Smooth muscle cell (in vitro differentiated cells): ENCODE data around the gene ADGRF3. TPM values are rescaled to one million over a fixed set of nuclear protein-coding genes. Genes with fewer than 3 reads are reported as not detected.
"Not testable (repeated sequence)": the region's sequence is repeated elsewhere in the genome, so short reads cannot be mapped to it uniquely, and the experiment has no call there.

Experiments used
- DNase-seq: peaks from one replicate; lab custom pipeline; 2025; ENCODE audit not compliant: unreplicated experiment; lab: John Stamatoyannopoulos, UW
- H2AFZ ChIP-seq: fragments of 200-600 bp; sonication (generic); 2 replicates; pipeline ENCODE4 v1.6.0; 2016; ENCODE audit warnings: antibody characterized with exemption, low read depth, mild to moderate bottlenecking
- H3F3A ChIP-seq: fragments of 200-600 bp; sonication (generic); 2 replicates; pipeline ENCODE4 v1.6.0; 2017; ENCODE audit warnings: antibody characterized with exemption, low read depth
- H3K27ac ChIP-seq: fragments of 200-600 bp; sonication (generic); 2 replicates; pipeline ENCODE4 v1.5.1; 2016; ENCODE audit warnings: low read depth, mild to moderate bottlenecking
- H3K27me3 ChIP-seq: fragments of 200-600 bp; sonication (generic); 2 replicates; pipeline ENCODE4 v1.6.1; 2016; ENCODE audit warnings: low read depth, mild to moderate bottlenecking
- H3K36me3 ChIP-seq: fragments of 200-600 bp; sonication (generic); 2 replicates; pipeline ENCODE4 v1.5.1; 2016; ENCODE audit warnings: low read depth
- H3K4me1 ChIP-seq: fragments of 200-600 bp; sonication (generic); 2 replicates; pipeline ENCODE4 v1.5.1; 2016; ENCODE audit warnings: low read depth
- H3K4me2 ChIP-seq: fragments of 200-600 bp; sonication (generic); 2 replicates; pipeline ENCODE4 v1.6.0; 2016; ENCODE audit warnings: mild to moderate bottlenecking
- H3K4me3 ChIP-seq: fragments of 200-600 bp; sonication (generic); 2 replicates; pipeline ENCODE4 v1.5.1; 2016; ENCODE audit warnings: mild to moderate bottlenecking
- H3K79me2 ChIP-seq: fragments of 200-600 bp; sonication (generic); 2 replicates; pipeline ENCODE4 v1.6.0; 2016; ENCODE audit warnings: low read depth, mild to moderate bottlenecking
- H3K9ac ChIP-seq: fragments of 200-600 bp; sonication (generic); 2 replicates; pipeline ENCODE4 v1.6.0; 2016; ENCODE audit warnings: low read depth
- H3K9me3 ChIP-seq: fragments of 200-600 bp; sonication (generic); replicated peaks from 2 replicates; pipeline ENCODE4 v1.5.1; 2016; ENCODE audit warnings: low read depth
- H4K20me1 ChIP-seq: fragments of 200-600 bp; sonication (generic); 2 replicates; pipeline ENCODE4 v1.6.0; 2016; ENCODE audit warnings: low read depth
- CTCF ChIP-seq: fragments of 200-600 bp; sonication (generic); IDR thresholded peaks from 2 replicates; pipeline ENCODE4 v1.5.1; 2017; ENCODE audit warnings: borderline replicate concordance, mild to moderate bottlenecking, antibody characterized with exemption; ENCODE audit not compliant: insufficient read depth, poor library complexity, severe bottlenecking
- WGBS: methylation state at CpG from one replicate; pipeline ENCODE4 v1.1.7; 2016; ENCODE audit warnings: low lambda C conversion rate; 5-methylcytosine and 5-hydroxymethylcytosine counted together
- polyA plus RNA-seq: library from polyadenylated mRNA; unstranded; fragments of >200 nt; fragmentation: Nextera tagmentation; extraction: Ambion mirVana; gene quantifications from 2 replicates; pipeline ENCODE4 v1.2.1, GENCODE V29; 2016
- total RNA-seq: library from RNA; depleted of rRNA; stranded (reverse); fragments of >200 nt; gene quantifications from 2 replicates; pipeline ENCODE4 v1.2.3, GENCODE V29; 2014

Gene ADGRF3
- total and polyA plus RNA-seq, 2 experiments from 2014 or later, result 0.06 TPM; not detected in 1

- Histone ChIP-seq H3K27me3 (no peaks in the 10 kb centered on the region), H3K9me3 (no peaks in the 10 kb centered on the region), H3K4me2 (no peak overlapping the region), H3K4me3 (no peak overlapping the region), H3K9ac (no peak overlapping the region), H2AFZ (no peak overlapping the region), H3F3A (peaks cover 17% of the 10 kb centered on the region), H4K20me1 (peaks cover 74% of the 10 kb centered on the region), H3K79me2 (peaks cover 91% of the 10 kb centered on the region), H3K36me3 (no peaks in the 10 kb centered on the region), H3K4me1 (peaks cover 6% of the 10 kb centered on the region), H3K27ac (peak overlapping the region; percentile 93)
- no peak for TF ChIP-seq CTCF
- 78% methylated on average over 2 of the region's 2 CpGs for WGBS
- no peak for DNase-seq
Observed at GRCh38 chr2:26356771-26357170, 10.2 kb upstream of the ADGRF3 start.

DNA sequence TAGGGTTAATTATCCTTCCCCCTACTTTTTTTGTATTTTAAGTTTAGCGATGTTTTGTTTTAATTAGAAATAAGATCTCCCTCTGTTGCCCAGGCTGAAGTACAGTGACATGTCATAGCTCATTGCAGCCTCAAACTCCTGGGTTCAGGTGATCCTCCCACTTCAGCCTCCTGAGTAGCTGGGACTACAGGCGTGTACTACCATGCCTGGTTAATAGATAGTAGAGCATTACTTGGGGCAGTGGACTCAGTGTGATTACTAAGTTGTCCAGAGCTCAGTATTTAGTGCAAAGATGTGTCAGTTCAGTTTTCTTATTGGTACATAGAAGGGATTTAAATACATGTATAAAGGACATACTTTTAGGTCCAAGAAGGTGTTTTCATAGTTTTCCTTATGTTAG lies 9.5 kb upstream of the ADGRF3 start:
- peaks cover 17% of the 10 kb centered on the region for H3F3A ChIP-seq
- no peaks in the 10 kb centered on the region for H3K9me3 ChIP-seq
- no peaks in the 10 kb centered on the region for H3K36me3 ChIP-seq
- peak overlapping the region; percentile 75 for H3K4me2 ChIP-seq
- no peaks in the 10 kb centered on the region for H3K27me3 ChIP-seq
- H2AFZ ChIP-seq, result no peak overlapping the region
- H3K4me1 ChIP-seq, result peaks cover 6% of the 10 kb centered on the region
- no peak for DNase-seq
- peak overlapping the region; percentile 93 for H3K27ac ChIP-seq
- 92% methylated on average over 2 of the region's 2 CpGs for WGBS
- TF ChIP-seq CTCF, result no peak
- H4K20me1 ChIP-seq, result peaks cover 71% of the 10 kb centered on the region
- H3K9ac ChIP-seq, result peak overlapping the region; percentile 76
- H3K79me2 ChIP-seq, result peaks cover 92% of the 10 kb centered on the region
- H3K4me3 ChIP-seq, result no peak overlapping the region

DNA sequence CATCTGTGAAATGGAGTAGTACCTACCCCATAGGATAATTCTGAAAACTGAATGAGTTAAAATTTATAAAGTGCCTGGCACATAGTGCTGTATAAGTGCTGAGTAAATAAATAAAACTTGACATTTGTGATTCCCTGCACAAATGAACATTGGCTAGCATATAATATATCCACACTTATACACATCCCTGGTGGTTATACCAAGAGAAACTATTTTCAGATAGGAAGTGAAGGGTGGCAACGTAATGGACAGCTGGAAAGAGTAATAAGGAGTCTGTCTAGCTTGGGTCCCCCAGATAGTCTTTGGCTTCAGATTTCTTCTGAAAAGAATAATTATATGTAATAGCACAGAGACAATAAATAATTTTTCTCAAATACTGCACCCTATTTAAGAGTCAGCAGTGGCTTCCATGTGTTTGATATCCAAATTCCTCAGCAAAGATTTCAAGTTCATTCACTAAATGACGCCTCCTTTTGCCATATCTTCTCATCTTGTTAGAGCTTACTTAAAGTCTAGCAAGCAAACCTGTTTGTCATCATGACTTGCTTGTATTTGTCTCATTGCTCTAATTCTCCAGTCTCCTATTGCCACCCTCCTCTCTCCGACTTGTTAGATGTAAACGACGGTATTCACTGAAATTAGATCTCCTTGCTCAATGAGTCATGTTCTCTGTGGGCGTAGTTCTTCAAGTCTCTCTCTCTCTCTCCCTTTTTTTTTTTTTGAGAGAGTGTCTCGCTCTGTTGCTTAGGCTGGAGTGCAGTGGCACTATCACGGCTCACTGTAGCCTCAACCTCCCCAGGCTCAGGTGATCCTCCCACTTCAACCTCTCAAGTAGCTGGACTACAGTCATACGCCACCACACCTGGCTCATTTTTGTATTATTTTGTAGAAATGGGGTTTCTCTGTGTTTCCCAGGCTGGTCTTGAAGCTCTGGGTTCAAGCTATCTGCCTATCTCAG lies 8.7 kb upstream of the ADGRF3 start:
- DNase-seq, result no peak
- Histone ChIP-seq H3K4me3 (no peak overlapping the region), H3K4me1 (peaks cover 6% of the 10 kb centered on the region), H4K20me1 (peaks cover 71% of the 10 kb centered on the region), H3F3A (peaks cover 17% of the 10 kb centered on the region), H3K79me2 (peaks cover 91% of the 10 kb centered on the region), H2AFZ (peak overlapping the region; percentile 35), H3K9me3 (no peaks in the 10 kb centered on the region), H3K4me2 (peak overlapping the region; percentile 75), H3K9ac (peak overlapping the region; percentile 76), H3K27ac (peak overlapping the region; percentile 93), H3K27me3 (no peaks in the 10 kb centered on the region), H3K36me3 (no peaks in the 10 kb centered on the region)
- 19% methylated on average over 9 of the region's 9 CpGs for WGBS
- no peak for TF ChIP-seq CTCF

GRCh38 chr2:26354469-26354868 lies 7.9 kb upstream of the ADGRF3 start:
- 98% methylated on average over 16 of the region's 16 CpGs for WGBS
- H3K27me3 ChIP-seq, H3K9me3 ChIP-seq, H3K4me1 ChIP-seq, H2AFZ ChIP-seq, H3K4me3 ChIP-seq, DNase-seq, H3K36me3 ChIP-seq, H3K9ac ChIP-seq: not testable (repeated sequence)
- Histone ChIP-seq H3F3A (peaks cover 17% of the 10 kb centered on the region), H3K79me2 (peaks cover 91% of the 10 kb centered on the region), H4K20me1 (peaks cover 66% of the 10 kb centered on the region), H3K27ac (peak overlapping the region; percentile 93), H3K4me2 (peak overlapping the region; percentile 75)
